Measurements from ENCODE around the gene CACNG4.

GRCh38 chr17:67059372-67059771, 94.9 kb downstream of the CACNG4 start:
- TF ChIP-seq CTCF (conservative IDR thresholded peaks at IDR 0.05; ENCODE audit: low read length) (no peak), EZH2phosphoT487 (IDR thresholded peaks at IDR 0.05; ENCODE audit: borderline replicate concordance, low read depth, low read length) (no peak)
